ENCODE results near the gene PLXNB2. TPM values are rescaled to one million over a fixed set of nuclear protein-coding genes. Genes with fewer than 3 reads are reported as not detected.

PLXNB2 gene
- total RNA-seq, 1 donor from 2014 or later: 256 TPM

- Histone ChIP-seq H3K27me3 (ENCODE audit: low read depth) (no peaks in the 10 kb centered on the region), H3K27ac (peak overlapping the region; percentile 92), H3K4me3 (peak overlapping the region; percentile 46), H3K9me3 (no peaks in the 10 kb centered on the region), H3K4me1 (peaks cover 70% of the 10 kb centered on the region), H3K36me3 (peaks cover 38% of the 10 kb centered on the region)
- intact Hi-C loops (cut with DNase I): no loop called here
- TF ChIP-seq, protein P1, sequence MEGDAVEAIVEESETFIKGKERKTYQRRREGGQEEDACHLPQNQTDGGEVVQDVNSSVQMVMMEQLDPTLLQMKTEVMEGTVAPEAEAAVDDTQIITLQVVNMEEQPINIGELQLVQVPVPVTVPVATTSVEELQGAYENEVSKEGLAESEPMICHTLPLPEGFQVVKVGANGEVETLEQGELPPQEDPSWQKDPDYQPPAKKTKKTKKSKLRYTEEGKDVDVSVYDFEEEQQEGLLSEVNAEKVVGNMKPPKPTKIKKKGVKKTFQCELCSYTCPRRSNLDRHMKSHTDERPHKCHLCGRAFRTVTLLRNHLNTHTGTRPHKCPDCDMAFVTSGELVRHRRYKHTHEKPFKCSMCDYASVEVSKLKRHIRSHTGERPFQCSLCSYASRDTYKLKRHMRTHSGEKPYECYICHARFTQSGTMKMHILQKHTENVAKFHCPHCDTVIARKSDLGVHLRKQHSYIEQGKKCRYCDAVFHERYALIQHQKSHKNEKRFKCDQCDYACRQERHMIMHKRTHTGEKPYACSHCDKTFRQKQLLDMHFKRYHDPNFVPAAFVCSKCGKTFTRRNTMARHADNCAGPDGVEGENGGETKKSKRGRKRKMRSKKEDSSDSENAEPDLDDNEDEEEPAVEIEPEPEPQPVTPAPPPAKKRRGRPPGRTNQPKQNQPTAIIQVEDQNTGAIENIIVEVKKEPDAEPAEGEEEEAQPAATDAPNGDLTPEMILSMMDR (IDR thresholded peaks at IDR 0.05): no peak
- DNase-seq (no peak), ATAC-seq (peak in 1 of 2 donors; percentile 22)
Observed at GRCh38 chr22:50292643-50293440, 14.6 kb downstream of the PLXNB2 start.

DNA sequence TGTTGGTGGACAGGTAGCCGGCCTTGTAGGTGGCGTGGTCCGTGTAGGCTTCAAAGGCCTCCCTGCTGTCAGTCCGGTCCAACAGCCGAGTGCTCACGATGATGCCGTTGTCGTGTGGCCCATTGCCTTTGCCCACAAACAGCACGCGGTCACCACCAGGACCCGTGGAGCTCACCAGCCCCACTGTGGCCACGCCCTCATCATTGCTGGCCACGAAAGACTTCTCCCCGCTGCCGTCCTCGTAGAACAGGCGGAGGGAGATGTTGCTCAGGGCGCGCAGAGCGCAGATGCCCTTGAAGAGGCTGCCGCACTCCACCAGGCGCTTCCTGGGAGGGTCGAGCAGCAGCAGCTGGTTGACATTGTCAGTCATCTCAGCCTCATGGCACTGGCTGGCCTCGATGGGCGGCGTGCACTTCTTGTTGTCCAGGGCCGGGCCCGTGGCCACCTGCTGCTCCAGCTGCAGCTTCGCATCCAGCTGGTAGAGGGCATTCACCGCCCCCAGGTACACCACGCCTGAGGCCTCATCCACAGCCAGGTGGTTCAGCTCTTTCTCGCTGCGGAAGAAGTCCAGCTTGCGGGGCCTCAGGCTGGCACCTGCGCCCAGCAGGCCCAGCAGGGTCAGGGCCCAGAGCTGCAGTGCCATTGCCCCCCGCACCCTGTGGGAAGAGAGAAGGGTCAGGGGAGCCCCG is 17.4 kb downstream of the PLXNB2 start:
- peaks cover 45% of the 10 kb centered on the region for H3K4me1 ChIP-seq
- no peak overlapping the region for H3K4me3 ChIP-seq
- DNase-seq (no peak), ATAC-seq (no peak)
- TF ChIP-seq, protein P1 (IDR thresholded peaks at IDR 0.05): no peak
- H3K27me3 ChIP-seq (ENCODE audit: low read depth): no peaks in the 10 kb centered on the region
- no peak overlapping the region for H3K27ac ChIP-seq
- no peaks in the 10 kb centered on the region for H3K9me3 ChIP-seq
- intact Hi-C loops (cut with DNase I): no loop called here
- H3K36me3 ChIP-seq: peaks cover 61% of the 10 kb centered on the region

DNA sequence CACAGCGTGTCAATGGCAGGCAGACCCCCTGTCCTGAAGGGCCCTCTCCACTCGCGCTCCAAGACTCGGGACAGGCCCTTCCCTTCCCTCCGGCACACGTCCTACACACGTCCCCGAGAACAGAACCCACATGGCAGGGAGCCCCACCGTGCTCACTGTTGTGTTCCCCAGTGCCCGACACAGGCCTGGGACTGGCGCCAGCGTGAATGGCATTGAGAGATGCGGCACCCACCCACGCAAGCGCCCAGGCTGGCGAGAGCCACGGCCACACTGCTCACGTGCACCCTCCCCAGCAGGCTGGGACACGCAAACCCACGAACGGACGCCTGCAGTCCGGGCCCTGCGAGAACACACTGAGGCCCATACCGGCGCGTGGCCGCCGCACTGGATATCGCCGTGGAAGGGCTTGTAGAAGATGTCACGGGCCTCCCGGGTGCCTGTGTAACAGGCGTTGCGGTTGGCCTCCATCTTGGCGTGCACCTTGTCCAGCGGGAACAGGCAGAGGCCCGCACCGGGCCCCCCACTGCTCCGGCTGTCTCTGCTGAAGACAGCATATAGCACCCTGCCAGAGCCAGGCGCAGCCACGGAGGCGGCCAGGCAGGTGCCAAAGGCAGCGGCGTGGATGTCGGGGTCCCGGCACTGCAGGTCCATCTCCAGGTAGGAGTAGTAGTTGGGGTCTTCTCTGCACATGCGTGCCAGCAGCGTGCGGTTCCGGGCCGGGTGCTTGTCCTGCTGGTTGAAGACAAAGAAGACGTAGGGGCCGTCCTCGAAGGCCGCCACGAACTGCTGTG is 18.1 kb downstream of the PLXNB2 start:
- H3K27me3 ChIP-seq (ENCODE audit: low read depth): no peaks in the 10 kb centered on the region
- DNase-seq (no peak), ATAC-seq (no peak)
- TF ChIP-seq, protein P1 (IDR thresholded peaks at IDR 0.05): no peak
- peaks cover 67% of the 10 kb centered on the region for H3K36me3 ChIP-seq
- H3K9me3 ChIP-seq: no peaks in the 10 kb centered on the region
- intact Hi-C loops (cut with DNase I): no loop called here
- no peak overlapping the region for H3K27ac ChIP-seq
- peaks cover 37% of the 10 kb centered on the region for H3K4me1 ChIP-seq
- H3K4me3 ChIP-seq: no peak overlapping the region

DNA sequence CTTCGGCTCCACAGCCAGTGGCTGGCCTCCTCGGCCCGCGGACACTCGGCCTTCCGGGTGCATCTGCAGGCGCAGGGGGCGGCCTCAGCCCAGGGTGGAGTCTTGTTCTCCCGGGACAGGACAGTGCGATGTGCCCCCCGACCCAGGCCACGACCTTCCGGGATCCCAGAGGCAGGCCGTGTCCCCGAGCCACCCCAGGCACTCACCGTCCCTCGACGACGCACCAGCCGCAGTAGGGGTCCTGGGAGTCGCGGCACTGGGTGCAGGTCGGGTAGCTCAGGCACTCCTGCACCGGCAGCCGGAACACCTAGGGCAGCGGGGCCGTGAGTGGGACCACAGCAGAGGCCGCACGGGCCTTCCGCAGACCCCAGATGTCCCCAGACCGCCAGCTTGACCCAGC is 19.7 kb downstream of the PLXNB2 start:
- Histone ChIP-seq H3K36me3 (peaks cover 83% of the 10 kb centered on the region), H3K27me3 (ENCODE audit: low read depth) (no peaks in the 10 kb centered on the region)
- intact Hi-C loops (cut with DNase I): no loop called here

More for the DNA sequence above, 19.7 kb downstream of the PLXNB2 start:
- DNase-seq: no peak
- peaks cover 25% of the 10 kb centered on the region for H3K4me1 ChIP-seq
- H3K9me3 ChIP-seq: no peaks in the 10 kb centered on the region
- no peak overlapping the region for H3K27ac ChIP-seq
- no peak for ATAC-seq
- no peak overlapping the region for H3K4me3 ChIP-seq
- TF ChIP-seq, protein P1 (IDR thresholded peaks at IDR 0.05): no peak
